Activated CD4-positive, alpha-beta T cell treated with anti-CD3 and anti-CD28 coated beads for 1 hour (primary cell): ENCODE measurements around the gene AUTS2.

Experiments
- DNase-seq: peaks from one replicate; pipeline ENCODE4 v3.0.0-alpha.2; 2020

Gene AUTS2

GRCh38 chr7:69600710-69601519 lies 2.6 kb downstream of the AUTS2 start:
- DNase-seq: no peak

- no peak for DNase-seq
These were observed 4.2 kb downstream of the AUTS2 start for GRCh38 chr7:69602522-69602921.

GRCh38 chr7:69603351-69603750 lies 5.1 kb downstream of the AUTS2 start:
- DNase-seq: no peak

GRCh38 chr7:69603937-69604494 lies 5.7 kb downstream of the AUTS2 start:
- DNase-seq: no peak

GRCh38 chr7:69605070-69605469 lies 6.8 kb downstream of the AUTS2 start:
- no peak for DNase-seq

GRCh38 chr7:69605546-69605945 lies 7.3 kb downstream of the AUTS2 start:
- no peak for DNase-seq

GRCh38 chr7:69608049-69608448 lies 9.8 kb downstream of the AUTS2 start:
- DNase-seq: no peak

- no peak for DNase-seq
These were observed 10.6 kb downstream of the AUTS2 start for GRCh38 chr7:69608878-69609277.

GRCh38 chr7:69609541-69610373 lies 11.5 kb downstream of the AUTS2 start:
- no peak for DNase-seq

- no peak for DNase-seq
These were observed 12.3 kb downstream of the AUTS2 start for GRCh38 chr7:69610374-69611084.

- DNase-seq: no peak
These were observed 14.7 kb downstream of the AUTS2 start for GRCh38 chr7:69612981-69613380.

- no peak for DNase-seq
These were observed 15.6 kb downstream of the AUTS2 start for GRCh38 chr7:69613846-69614245.

- no peak for DNase-seq
These were observed 17.4 kb downstream of the AUTS2 start for GRCh38 chr7:69615685-69616084.

- DNase-seq: no peak
These were observed 19.1 kb downstream of the AUTS2 start for GRCh38 chr7:69617364-69617763.

GRCh38 chr7:69619054-69619453 lies 20.8 kb downstream of the AUTS2 start:
- DNase-seq: no peak

- no peak for DNase-seq
These were observed 21.4 kb downstream of the AUTS2 start for GRCh38 chr7:69619635-69620034.

- no peak for DNase-seq
These were observed 21.8 kb downstream of the AUTS2 start for GRCh38 chr7:69620063-69620462.

GRCh38 chr7:69620650-69621049 lies 22.4 kb downstream of the AUTS2 start:
- DNase-seq: no peak

- DNase-seq: no peak
These were observed 23.9 kb downstream of the AUTS2 start for GRCh38 chr7:69622014-69622835.

- no peak for DNase-seq
These were observed 24.7 kb downstream of the AUTS2 start for GRCh38 chr7:69622960-69623359.

- DNase-seq: no peak
These were observed 26.4 kb downstream of the AUTS2 start for GRCh38 chr7:69624435-69625230.
